Pancreas (tissue), 10 donors: ENCODE measurements around the gene SAMD4B. TPM values are rescaled to one million over a fixed set of nuclear protein-coding genes. Genes with fewer than 3 reads are reported as not detected.

ENCODE experiments used
- ATAC-seq, 4 donors: fragments of 200-7000 bp; cut with Tn5 transposase; one replicate each; pipeline versions ENCODE4 v1.8.0 to v1.9.1; 2020; ENCODE audit warnings: mild to moderate bottlenecking in 4 of 4, moderate library complexity in 4 of 4
- DNase-seq, 6 donors: peaks; one replicate each; pipeline ENCODE4 v3.0.0-alpha.2; 2020
- FAIRE-seq: peaks from 2 replicates; lab custom pipeline; 2012; peaks lifted over from hg19 to GRCh38; lab: Jason Lieb, UNC
- H3K27ac ChIP-seq, 4 donors: fragments of 200-600 bp; sonication (generic); 1 replicate in 3 of 4; 2 replicates in 1 of 4; pipeline versions ENCODE4 v1.5.0 to v1.8.0; 2020
- H3K27me3 ChIP-seq, 4 donors: fragments of 200-600 bp; one replicate each; pipeline ENCODE4 v1.8.0; 2021
- H3K36me3 ChIP-seq, 3 donors: fragments of 200-600 bp; sonication (generic) in 1 of 3; one replicate each; pipeline versions ENCODE4 v1.5.0 to v1.8.0; 2020 to 2021
- H3K4me1 ChIP-seq, 3 donors: fragments of 200-600 bp; one replicate each; pipeline ENCODE4 v1.8.0; 2021
- H3K4me3 ChIP-seq, 4 donors: fragments of 200-600 bp; sonication (generic) in 2 of 4; one replicate each; pipeline versions ENCODE4 v1.5.0 to v1.8.0; 2020 to 2021
- H3K9me3 ChIP-seq, 4 donors: fragments of 200-600 bp; one replicate each; pipeline ENCODE4 v1.8.0; 2021
- CTCF ChIP-seq, 4 donors: fragments of 200-600 bp; sonication (generic) in 3 of 4; IDR thresholded peaks; one replicate each; pipeline versions ENCODE4 v1.5.0 to v1.8.0; 2021; ENCODE audit warnings: antibody characterized with exemption in 4 of 4
- WGBS, 2 donors: extraction: QIAGEN DNeasy Blood & Tissue Kit; methylation state at CpG; one replicate each; pipeline ENCODE4 v1.1.7; 2013; 5-methylcytosine and 5-hydroxymethylcytosine counted together
- intact Hi-C, 3 donors: fragments of 100-400 bp; cut with DNase I; formaldehyde crosslinking; loops; one replicate each; pipeline versions ENCODE4 v1.11.1 to v1.14.2; 2022
- polyA plus RNA-seq, 2 donors: library from polyadenylated mRNA; stranded (reverse); fragments of 200-250 nt; gene quantifications; one replicate each; pipeline ENCODE4 v1.2.3, GENCODE V29; 2013
- total RNA-seq, 6 donors: library from RNA; stranded (reverse); fragmentation: NEBNext Ultra II Directional in 4 of 6; extraction: Animal tissue kit (Norgen Biotek cat#: 25700) in 4 of 6; gene quantifications; one replicate each; pipeline versions ENCODE4 v1.2.1 to v1.2.4, GENCODE V29; 2021 to 2023
- donor health status: healthy with polysubstance abuse.
- donor health status: DM: no; HTN: no; CAD: no; lungs with moderate emphysema.
- donor health status: DM: no; HTN: no; CAD: no.
- donor health status: control.
- donor health status: control.
- donor health status: Bipolar disorder and iron deficiency.
- donor health status: DM: yes; HTN: yes; CAD: no.
- donor health status: DM: no; HTN: no; CAD: no.
- donor health status: DM: no; HTN: no; CAD: no.
- donor health status: DM: yes; HTN: yes; CAD: no.

The SAMD4B gene
- total and polyA plus RNA-seq, 8 donors: 24.1 to 106 (median 33.6) TPM

- DNase-seq (no peak), ATAC-seq (no peak), FAIRE-seq (no peak)
- TF ChIP-seq CTCF (IDR thresholded peaks at IDR 0.05): no peak
- no peaks in the 10 kb centered on the region for H3K27me3 ChIP-seq
- H3K36me3 ChIP-seq: no peaks in the 10 kb centered on the region
- H3K9me3 ChIP-seq: no peaks in the 10 kb centered on the region
- intact Hi-C loops: loop anchor here in 1 of 3 donors (10.0 kb wide), 1 partner anchor 107 kb away; no protein-coding TSS in a partner anchor
- H3K4me3 ChIP-seq: no peak overlapping the region
- H3K4me1 ChIP-seq: no peaks in the 10 kb centered on the region
- no peak overlapping the region for H3K27ac ChIP-seq
Measured at GRCh38 chr19:39321832-39322176, 20.4 kb upstream of the SAMD4B start.

- no peaks in the 10 kb centered on the region for H3K36me3 ChIP-seq
- H3K4me1 ChIP-seq: no peaks in the 10 kb centered on the region
- no peaks in the 10 kb centered on the region for H3K9me3 ChIP-seq
- no peak for FAIRE-seq
- no peak overlapping the region for H3K27ac ChIP-seq
- no peaks in the 10 kb centered on the region for H3K27me3 ChIP-seq
- WGBS, 2 donors: 85 to 86% methylated on average over 5 of the region's 5 CpGs
- no peak for TF ChIP-seq CTCF (IDR thresholded peaks at IDR 0.05)
- no peak for DNase-seq
- no peak for ATAC-seq
- intact Hi-C loops: loop anchor here in 1 of 3 donors (10.0 kb wide), 1 partner anchor 110 kb away; no protein-coding TSS in a partner anchor
- H3K4me3 ChIP-seq: no peak overlapping the region
Measured at GRCh38 chr19:39324242-39324842, 17.9 kb upstream of the SAMD4B start.

GRCh38 chr19:39325778-39326665 is 16.2 kb upstream of the SAMD4B start:
- H3K9me3 ChIP-seq: no peaks in the 10 kb centered on the region
- no peak overlapping the region for H3K27ac ChIP-seq
- FAIRE-seq (no peak), DNase-seq (no peak), ATAC-seq (no peak)
- no peak overlapping the region for H3K4me3 ChIP-seq
- no peaks in the 10 kb centered on the region for H3K27me3 ChIP-seq
- intact Hi-C loops: loop anchor here in 2 of 3 donors (5.0 to 10.0 kb wide), 3 partner anchors 111 to 209 kb away; no protein-coding TSS in a partner anchor
- TF ChIP-seq CTCF (IDR thresholded peaks at IDR 0.05): no peak
- H3K4me1 ChIP-seq: no peaks in the 10 kb centered on the region
- no peaks in the 10 kb centered on the region for H3K36me3 ChIP-seq
- 72% methylated on average over 16 of the region's 16 CpGs for WGBS, 2 donors

GRCh38 chr19:39327363-39328045 is 14.7 kb upstream of the SAMD4B start:
- H3K27ac ChIP-seq: no peak overlapping the region
- no peak for FAIRE-seq
- H3K27me3 ChIP-seq: no peaks in the 10 kb centered on the region
- no peaks in the 10 kb centered on the region for H3K4me1 ChIP-seq
- no peaks in the 10 kb centered on the region for H3K36me3 ChIP-seq
- no peak overlapping the region for H3K4me3 ChIP-seq
- no peak for DNase-seq
- WGBS, 2 donors: 45 to 49% methylated on average over 16 of the region's 16 CpGs
- TF ChIP-seq CTCF (IDR thresholded peaks at IDR 0.05): no peak
- H3K9me3 ChIP-seq: no peaks in the 10 kb centered on the region
- peak in 2 of 4 donors; percentile 4 to 8 for ATAC-seq
- intact Hi-C loops: loop anchor here in 2 of 3 donors (5.0 to 10.0 kb wide), 3 partner anchors 113 to 210 kb away; no protein-coding TSS in a partner anchor
